SK-N-SH treated with all-trans-retinoic acid at 6 μM for 48 hours (cell line): ENCODE data around the gene PRMT3.

ENCODE experiments used
- ATAC-seq: fragments of 200-7000 bp; cut with Tn5 transposase; 3 replicates; pipeline ENCODE4 v1.9.1; 2020; ENCODE audit warnings: mild to moderate bottlenecking, moderate library complexity
- ARNTL ChIP-seq: fragments of 450-650 bp; formaldehyde crosslinking; IDR thresholded peaks from 2 replicates; pipeline ENCODE4 v1.5.0; 2020; ENCODE audit warnings: low read depth, mild to moderate bottlenecking, moderate library complexity, borderline replicate concordance
- BACH2 ChIP-seq: fragments of 250-450 bp; sonication (Bioruptor Pico); IDR thresholded peaks from 2 replicates; pipeline ENCODE4 v1.9.0; 2021; ENCODE audit warnings: mild to moderate bottlenecking, borderline replicate concordance
- CREB5 ChIP-seq: fragments of 250-450 bp; sonication (Bioruptor Pico); IDR thresholded peaks from 2 replicates; pipeline ENCODE4 v1.5.1; 2020; ENCODE audit warnings: low read depth, mild to moderate bottlenecking, moderate library complexity
- CSDC2 ChIP-seq: fragments of 250-450 bp; sonication (Bioruptor Pico); IDR thresholded peaks from 2 replicates; pipeline ENCODE4 v1.5.0; 2020; ENCODE audit warnings: mild to moderate bottlenecking, moderate library complexity
- CSRNP3 ChIP-seq: fragments of 250-450 bp; sonication (Bioruptor Pico); IDR thresholded peaks from 2 replicates; pipeline ENCODE4 v1.5.1; 2021; ENCODE audit warnings: mild to moderate bottlenecking, moderate library complexity
- ESRRG ChIP-seq: fragments of 250-450 bp; sonication (Bioruptor Pico); IDR thresholded peaks from 2 replicates; pipeline ENCODE4 v1.6.1; 2021; ENCODE audit warnings: mild to moderate bottlenecking
- GLIS3 ChIP-seq: fragments of 250-450 bp; sonication (Bioruptor Pico); IDR thresholded peaks from 2 replicates; pipeline ENCODE4 v1.5.0; 2020; ENCODE audit warnings: mild to moderate bottlenecking, moderate library complexity
- ISL1 ChIP-seq: fragments of 250-450 bp; sonication (Bioruptor Pico); IDR thresholded peaks from 2 replicates; pipeline ENCODE4 v2.1.2; 2022; ENCODE audit warnings: mild to moderate bottlenecking, moderate library complexity
- OSR1 ChIP-seq: fragments of 250-450 bp; sonication (Bioruptor Pico); IDR thresholded peaks from 2 replicates; pipeline ENCODE4 v1.8.0; 2022; ENCODE audit warnings: moderate library complexity, mild to moderate bottlenecking, inconsistent platforms
- PATZ1 ChIP-seq: fragments of 250-450 bp; sonication (Bioruptor Pico); IDR thresholded peaks from 2 replicates; pipeline ENCODE4 v1.8.0; 2020; ENCODE audit warnings: mild to moderate bottlenecking, moderate library complexity, borderline replicate concordance
- POU6F1 ChIP-seq: fragments of 250-450 bp; sonication (Bioruptor Pico); IDR thresholded peaks from 2 replicates; pipeline ENCODE4 v1.8.0; 2021; ENCODE audit warnings: low read depth, mild to moderate bottlenecking, moderate library complexity, borderline replicate concordance
- PPARA ChIP-seq: fragments of 250-450 bp; sonication (Bioruptor Pico); IDR thresholded peaks from 2 replicates; pipeline ENCODE4 v1.5.0; 2020; ENCODE audit warnings: mild to moderate bottlenecking, borderline replicate concordance
- RARB ChIP-seq: fragments of 250-450 bp; sonication (Bioruptor Pico); IDR thresholded peaks from 2 replicates; pipeline ENCODE4 v1.8.0; 2021; ENCODE audit warnings: mild to moderate bottlenecking, moderate library complexity
- TCF4 ChIP-seq: fragments of 250-450 bp; sonication (Bioruptor Pico); IDR thresholded peaks from 2 replicates; pipeline ENCODE4 v1.8.0; 2021; ENCODE audit warnings: mild to moderate bottlenecking, moderate library complexity, borderline replicate concordance
- TSHZ2 ChIP-seq: fragments of 250-450 bp; sonication (Bioruptor Pico); IDR thresholded peaks from 2 replicates; pipeline ENCODE4 v1.5.0; 2020; ENCODE audit warnings: mild to moderate bottlenecking, moderate library complexity
- ZC3H10 ChIP-seq: fragments of 250-450 bp; sonication (Bioruptor Pico); IDR thresholded peaks from 2 replicates; pipeline ENCODE4 v1.5.1; 2021; ENCODE audit warnings: mild to moderate bottlenecking, moderate library complexity
- ZFP3 ChIP-seq: fragments of 250-450 bp; sonication (Bioruptor Pico); IDR thresholded peaks from 2 replicates; pipeline ENCODE4 v1.5.0; 2020; ENCODE audit warnings: mild to moderate bottlenecking, moderate library complexity
- ZFP30 ChIP-seq: fragments of 450-650 bp; formaldehyde crosslinking; IDR thresholded peaks from 2 replicates; pipeline ENCODE4 v1.5.0; 2022; ENCODE audit warnings: mild to moderate bottlenecking, moderate library complexity
- ZNF565 ChIP-seq: fragments of 450-650 bp; formaldehyde crosslinking; conservative IDR thresholded peaks from 2 replicates; pipeline ENCODE4 v1.5.0; 2020; ENCODE audit warnings: low read depth, mild to moderate bottlenecking, moderate library complexity
- ZNF70 ChIP-seq: fragments of 450-650 bp; formaldehyde crosslinking; IDR thresholded peaks from 2 replicates; pipeline ENCODE4 v1.5.0; 2020; ENCODE audit warnings: mild to moderate bottlenecking, moderate library complexity
- ZNF8 ChIP-seq: fragments of 450-650 bp; formaldehyde crosslinking; IDR thresholded peaks from 2 replicates; pipeline ENCODE4 v1.5.0; 2020; ENCODE audit warnings: mild to moderate bottlenecking, moderate library complexity

Gene PRMT3

GRCh38 chr11:20493340-20493739 is 105.8 kb downstream of the PRMT3 start:
- no peak for ATAC-seq
- TF ChIP-seq ZC3H10 (CRISPR knock-in tag) = no peak
- no peak for TF ChIP-seq POU6F1
- no peak for TF ChIP-seq TSHZ2 (CRISPR knock-in tag)
- no peak for TF ChIP-seq ZNF8 (CRISPR knock-in tag)
- no peak for TF ChIP-seq ISL1
- TF ChIP-seq CREB5 (CRISPR knock-in tag) = no peak
- TF ChIP-seq TCF4 (CRISPR knock-in tag) = no peak
- TF ChIP-seq RARB (CRISPR knock-in tag) = no peak
- no peak for TF ChIP-seq PPARA (CRISPR knock-in tag)
- no peak for TF ChIP-seq ARNTL (CRISPR knock-in tag)
- no peak for TF ChIP-seq OSR1 (CRISPR knock-in tag)
- TF ChIP-seq ESRRG (CRISPR knock-in tag) = no peak
- no peak for TF ChIP-seq ZNF70 (CRISPR knock-in tag)
- no peak for TF ChIP-seq PATZ1 (CRISPR knock-in tag)
- TF ChIP-seq ZNF565 (CRISPR knock-in tag) = no peak
- TF ChIP-seq BACH2 (CRISPR knock-in tag) = no peak
- no peak for TF ChIP-seq CSRNP3 (CRISPR knock-in tag)
- TF ChIP-seq CSDC2 (CRISPR knock-in tag) = no peak
- no peak for TF ChIP-seq ZFP3
- no peak for TF ChIP-seq ZFP30 (CRISPR knock-in tag)

GRCh38 chr11:20497124-20497792 is 109.7 kb downstream of the PRMT3 start:
- ATAC-seq = no peak
- TF ChIP-seq ZNF8 (CRISPR knock-in tag) (no peak), TCF4 (CRISPR knock-in tag) (no peak), ZC3H10 (CRISPR knock-in tag) (no peak), ARNTL (CRISPR knock-in tag) (no peak), PATZ1 (CRISPR knock-in tag) (no peak), ZNF70 (CRISPR knock-in tag) (no peak), CREB5 (CRISPR knock-in tag) (no peak), TSHZ2 (CRISPR knock-in tag) (no peak), CSDC2 (CRISPR knock-in tag) (no peak), ZNF565 (CRISPR knock-in tag) (no peak), BACH2 (CRISPR knock-in tag) (no peak), ISL1 (no peak), RARB (CRISPR knock-in tag) (no peak), GLIS3 (CRISPR knock-in tag) (no peak)
